Ovary (tissue), 3 donors: ENCODE measurements around the gene THSD7A.

ENCODE experiments used
- CTCF ChIP-seq, 3 donors: fragments of 450-650 bp in 2 of 3; fragments of 200-600 bp in 1 of 3; IDR thresholded peaks; one replicate each; pipeline versions ENCODE4 v1.5.1 to v1.8.0; 2016 to 2022; ENCODE audit warnings: antibody characterized with exemption in 3 of 3, mild to moderate bottlenecking in 1 of 3
- POLR2A ChIP-seq: fragments of 450-650 bp; IDR thresholded peaks from one replicate; pipeline ENCODE4 v1.6.1; 2017; ENCODE audit warnings: antibody characterized with exemption, mild to moderate bottlenecking, moderate library complexity
- donor health status: DM: no; HTN: no; CAD: no.

- TF ChIP-seq POLR2A = no peak
- no peak for TF ChIP-seq CTCF (IDR thresholded peaks at IDR 0.05)
These were observed 26.0 kb upstream of the THSD7A start for GRCh38 chr7:11858026-11858425.
